SK-N-SH (cell line): Measurements from ENCODE around the gene OR52E6.

ENCODE experiments used
- CTCF ChIP-seq: fragments of 200-600 bp; sonication (generic); IDR thresholded peaks from 2 replicates; pipeline ENCODE4 v1.6.1; 2017; ENCODE audit warnings: antibody characterized with exemption, mild to moderate bottlenecking, moderate library complexity
- EP300 ChIP-seq, 2 experiments: IDR thresholded peaks; 2 replicates each; pipeline versions ENCODE4 v1.4.0 to v1.6.1; 2012; ENCODE audit warnings: borderline replicate concordance in 1 of 2, low read depth in 1 of 2, low read length in 1 of 2
- GABPA ChIP-seq: IDR thresholded peaks from 2 replicates; pipeline ENCODE4 v1.4.0; 2012; ENCODE audit warnings: low read depth, mild to moderate bottlenecking
- JUND ChIP-seq: IDR thresholded peaks from 2 replicates; pipeline ENCODE4 v1.4.0; 2012
- YY1 ChIP-seq: IDR thresholded peaks from 2 replicates; pipeline ENCODE4 v1.4.0; 2012; ENCODE audit warnings: low read depth, mild to moderate bottlenecking
- TF ChIP-seq, protein P1 (sequence below): fragments of 150-350 bp; IDR thresholded peaks from 2 replicates; pipeline ENCODE4 v1.6.1; 2017; ENCODE audit warnings: antibody characterized with exemption, low read length, low read depth, borderline replicate concordance

DNA sequence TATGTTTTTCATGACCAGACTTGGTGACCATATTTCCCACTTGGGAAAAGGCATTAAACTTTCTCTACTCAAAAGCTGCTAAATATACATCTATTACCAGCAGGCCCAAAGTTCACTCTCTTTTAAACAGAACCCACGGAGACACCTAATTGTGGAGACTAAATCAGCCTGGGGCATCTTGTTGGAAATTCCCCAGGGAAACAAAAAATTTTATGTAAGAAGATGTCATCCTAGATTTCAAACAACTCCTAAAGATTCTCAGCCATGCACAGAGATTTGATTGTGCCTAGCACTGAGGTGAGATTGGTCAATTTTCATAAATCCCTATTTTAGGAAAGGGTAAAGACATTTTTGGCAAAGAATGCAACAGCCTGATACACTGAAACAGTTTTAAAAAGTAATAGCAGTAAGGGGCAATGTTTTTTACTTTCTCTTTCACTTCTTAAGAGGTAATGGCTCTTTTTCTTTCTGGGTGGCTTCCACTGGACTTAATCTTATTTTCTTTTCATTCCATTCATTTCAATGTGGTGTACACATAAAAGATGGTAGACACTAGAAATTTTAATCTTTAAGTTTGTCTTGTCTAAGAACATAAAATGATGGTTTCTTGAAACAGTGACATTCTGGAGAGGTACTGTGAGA, 23.3 kb downstream of the OR52E6 start:
- TF ChIP-seq EP300 (IDR thresholded peaks at IDR 0.05; ENCODE audit: borderline replicate concordance in 1 of 2, low read depth in 1 of 2, low read length in 1 of 2): no peak
- TF ChIP-seq GABPA: no peak
- TF ChIP-seq YY1: no peak
- TF ChIP-seq CTCF: no peak
- TF ChIP-seq, protein P1, sequence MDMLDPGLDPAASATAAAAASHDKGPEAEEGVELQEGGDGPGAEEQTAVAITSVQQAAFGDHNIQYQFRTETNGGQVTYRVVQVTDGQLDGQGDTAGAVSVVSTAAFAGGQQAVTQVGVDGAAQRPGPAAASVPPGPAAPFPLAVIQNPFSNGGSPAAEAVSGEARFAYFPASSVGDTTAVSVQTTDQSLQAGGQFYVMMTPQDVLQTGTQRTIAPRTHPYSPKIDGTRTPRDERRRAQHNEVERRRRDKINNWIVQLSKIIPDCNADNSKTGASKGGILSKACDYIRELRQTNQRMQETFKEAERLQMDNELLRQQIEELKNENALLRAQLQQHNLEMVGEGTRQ: no peak
- TF ChIP-seq JUND: no peak
